GM19099 (cell line): ENCODE measurements around the gene SORCS2.

Source experiments
- POLR2A ChIP-seq: IDR thresholded peaks from 3 replicates; pipeline ENCODE4 v1.6.1; 2011; ENCODE audit warnings: low read depth; ENCODE audit not compliant: insufficient read length; ENCODE audit errors: extremely low read depth

SORCS2 gene

DNA sequence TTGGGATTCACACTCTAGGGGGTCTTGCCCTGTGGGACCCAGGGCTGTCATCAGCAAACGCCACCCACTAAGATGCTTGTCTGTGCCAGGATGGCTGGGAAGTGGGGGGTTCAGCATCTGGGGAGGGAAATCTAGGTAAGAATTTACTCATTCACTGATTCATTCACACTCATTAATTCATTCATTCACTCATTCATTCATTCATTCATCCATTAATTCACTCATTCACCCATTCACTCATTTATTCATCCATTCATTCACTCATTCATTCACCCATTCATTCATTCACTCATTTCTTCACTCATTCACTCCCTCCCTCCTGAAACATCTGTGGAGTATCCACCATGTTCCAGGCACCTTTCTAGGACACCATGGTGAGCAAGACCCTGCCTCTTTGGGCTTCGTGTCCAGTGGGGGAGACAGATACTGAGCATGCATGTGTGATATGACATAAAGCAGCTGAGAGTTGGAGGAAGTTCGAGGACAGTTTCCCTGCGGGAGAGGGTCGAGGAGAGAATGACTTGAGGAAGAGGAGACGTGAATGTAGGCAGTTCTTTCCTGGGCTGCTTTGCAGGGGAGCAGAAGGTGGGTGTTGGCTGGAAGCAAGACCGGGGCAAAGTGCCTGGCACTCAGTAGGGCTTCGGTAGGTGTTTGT lies 90.6 kb downstream of the SORCS2 start:
- no peak for TF ChIP-seq POLR2A

DNA sequence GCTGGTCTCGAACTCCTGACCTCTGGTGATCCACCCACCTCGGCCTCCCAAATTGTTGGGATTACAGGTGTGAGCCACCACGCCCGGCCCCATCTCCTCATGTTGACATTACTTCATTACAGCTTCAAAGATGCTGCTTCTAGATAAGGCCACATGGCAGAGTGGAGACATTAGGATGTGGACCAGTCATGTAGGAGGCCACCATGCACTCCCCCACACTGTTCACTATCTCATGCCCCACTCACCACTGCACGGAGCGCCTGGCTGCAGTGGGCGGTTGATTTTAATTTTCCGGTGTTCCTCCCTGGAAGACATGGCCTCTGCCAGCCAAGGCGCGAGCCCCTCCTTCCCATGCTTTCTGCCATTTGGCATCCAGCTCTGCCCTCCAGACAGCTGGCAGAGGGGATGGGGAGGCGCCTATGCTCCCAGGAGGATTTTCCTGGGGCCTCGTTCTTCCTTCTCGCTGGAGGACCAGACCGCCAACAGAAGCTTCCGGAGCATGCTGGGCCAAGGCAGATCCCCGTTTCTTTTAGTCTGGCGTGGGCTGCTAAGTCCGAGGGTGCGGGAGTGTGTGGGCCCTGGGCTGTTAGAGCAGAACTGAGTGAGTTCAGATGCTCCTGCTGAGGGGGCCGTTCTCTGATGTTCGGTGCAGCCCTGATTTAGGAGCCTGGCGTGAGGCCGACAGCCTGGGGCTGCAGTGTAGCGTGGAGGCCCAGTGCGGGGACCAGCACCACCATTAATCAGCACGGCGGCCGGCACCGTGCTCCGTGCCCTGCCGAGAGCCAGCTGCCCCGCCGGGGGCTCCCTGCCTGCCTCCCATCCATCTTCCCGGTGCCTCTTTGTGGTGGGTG lies 93.1 kb downstream of the SORCS2 start:
- no peak for TF ChIP-seq POLR2A

DNA sequence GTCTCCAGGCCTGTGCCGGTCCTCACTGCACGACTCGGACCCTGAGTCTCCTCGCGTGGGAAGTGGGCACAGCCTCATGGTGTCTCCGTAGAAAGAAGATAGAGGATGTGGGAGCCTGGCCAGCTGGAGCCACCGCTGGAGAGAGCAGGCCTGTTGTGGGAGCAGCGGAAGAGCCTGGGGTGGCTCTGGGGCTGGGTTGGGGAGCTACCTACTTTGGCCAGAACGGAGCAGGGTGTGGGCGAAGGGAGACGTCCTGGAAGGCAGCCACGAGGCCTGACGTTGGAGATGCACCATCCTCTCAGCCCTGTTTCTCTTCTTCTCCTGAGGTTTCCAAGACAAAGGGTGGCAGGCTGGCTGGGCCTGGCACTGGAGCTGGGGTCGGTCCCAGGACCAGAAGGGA lies 93.8 kb downstream of the SORCS2 start:
- no peak for TF ChIP-seq POLR2A

DNA sequence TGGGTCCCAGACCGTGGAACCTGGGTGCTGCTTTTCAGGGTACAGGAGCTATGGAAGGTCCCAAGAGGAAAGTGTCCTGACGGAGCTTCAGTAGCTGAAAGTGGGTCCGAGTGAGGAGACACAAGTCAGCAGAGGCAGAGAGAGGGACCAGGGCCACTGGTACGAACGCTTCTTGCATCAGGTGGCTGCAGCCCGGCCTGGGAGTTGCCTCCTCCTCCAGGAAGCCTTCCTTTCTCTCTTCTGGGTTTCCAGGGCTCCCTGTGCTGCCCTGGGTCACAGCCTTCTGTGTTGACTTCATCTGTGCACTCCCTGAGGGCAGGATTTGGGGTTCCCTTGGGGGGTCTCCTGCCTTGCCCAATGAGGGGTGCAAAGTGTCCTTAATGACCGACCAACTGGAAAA lies 94.5 kb downstream of the SORCS2 start:
- no peak for TF ChIP-seq POLR2A

DNA sequence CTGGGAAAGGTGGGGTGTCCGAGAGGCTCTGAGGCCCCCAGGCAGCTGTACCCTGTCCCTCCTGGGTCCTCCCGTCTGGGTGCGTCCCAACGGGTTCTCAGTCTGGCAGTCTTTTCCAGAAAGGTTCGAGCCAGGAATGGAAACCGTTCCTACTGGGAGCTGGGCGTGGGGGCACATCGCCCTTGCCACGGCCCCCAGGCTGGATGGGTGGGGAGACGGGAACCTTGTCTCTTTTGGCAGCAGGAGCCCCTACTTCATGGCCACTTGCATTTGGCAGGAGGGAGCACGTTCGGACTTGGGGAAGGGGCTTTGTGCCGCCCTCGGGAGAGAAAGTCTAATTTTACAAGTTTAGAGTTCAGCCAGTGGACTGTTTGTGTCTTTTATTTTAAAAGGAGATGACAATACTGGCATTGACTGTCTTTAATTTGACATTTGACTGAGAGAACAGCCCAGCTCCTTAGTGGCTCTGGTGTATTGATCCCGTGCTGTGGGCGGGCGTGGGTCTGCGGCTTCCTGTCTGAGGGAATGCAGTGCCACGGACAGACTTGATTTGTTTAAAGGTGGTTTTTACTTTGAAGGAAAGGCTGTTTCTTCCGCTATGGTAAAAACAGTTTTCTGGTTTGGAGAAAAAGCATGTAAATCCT lies 95.1 kb downstream of the SORCS2 start:
- TF ChIP-seq POLR2A = no peak

DNA sequence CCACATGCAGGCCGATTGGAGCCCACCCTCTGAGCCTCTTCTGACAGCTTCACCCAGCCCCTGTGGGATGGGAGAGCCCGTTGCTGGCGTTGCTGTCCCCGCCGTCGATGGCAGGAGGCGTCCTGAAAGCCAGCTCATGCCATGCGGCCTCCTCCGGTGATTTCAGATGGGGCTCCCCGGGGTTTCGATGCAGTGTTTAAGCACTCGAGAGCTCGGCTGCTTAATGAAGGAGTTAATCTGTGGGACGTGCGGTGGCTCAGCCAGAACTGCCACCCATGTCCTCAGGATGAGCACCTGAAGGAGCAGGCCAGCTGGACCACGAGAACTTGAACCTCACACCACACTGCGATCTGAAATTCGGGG lies 95.6 kb downstream of the SORCS2 start:
- TF ChIP-seq POLR2A = no peak

DNA sequence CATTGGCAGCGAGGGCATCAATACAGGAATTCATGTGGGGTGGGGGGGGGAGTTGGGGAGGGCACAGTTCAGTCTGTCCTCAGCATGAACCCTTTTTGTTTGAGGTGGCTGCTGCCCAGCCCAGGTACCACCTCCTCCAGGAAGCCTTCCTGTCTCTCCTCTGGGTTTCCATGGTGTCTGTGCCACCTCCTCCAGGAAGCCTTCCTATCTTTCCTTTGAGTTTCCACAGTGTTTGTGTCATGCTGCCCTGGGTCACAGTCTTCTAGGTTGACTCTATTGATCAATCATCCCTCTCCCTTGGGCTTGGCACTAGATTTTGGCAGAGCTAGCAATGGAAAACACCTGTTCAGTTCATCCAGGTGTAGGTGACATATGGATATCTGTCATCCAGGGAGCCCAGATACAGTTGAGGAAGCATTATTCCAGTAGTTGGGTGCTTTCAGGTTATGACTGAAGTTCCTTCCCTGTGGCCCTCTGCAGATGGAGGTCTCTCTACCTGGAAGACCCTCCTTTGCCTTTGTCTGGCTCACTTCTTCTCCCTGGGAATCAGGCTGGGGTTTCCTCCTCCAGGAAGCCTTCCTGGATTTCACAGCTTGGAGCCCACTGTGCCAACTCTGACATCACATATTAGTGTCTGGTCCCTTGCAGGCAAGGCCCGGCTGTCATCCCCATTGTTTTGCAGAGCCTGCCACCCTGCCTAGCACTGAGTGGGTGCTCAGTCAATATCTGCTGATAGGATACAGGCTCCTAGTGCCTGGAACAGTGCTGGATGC lies 96.6 kb downstream of the SORCS2 start:
- TF ChIP-seq POLR2A = no peak

DNA sequence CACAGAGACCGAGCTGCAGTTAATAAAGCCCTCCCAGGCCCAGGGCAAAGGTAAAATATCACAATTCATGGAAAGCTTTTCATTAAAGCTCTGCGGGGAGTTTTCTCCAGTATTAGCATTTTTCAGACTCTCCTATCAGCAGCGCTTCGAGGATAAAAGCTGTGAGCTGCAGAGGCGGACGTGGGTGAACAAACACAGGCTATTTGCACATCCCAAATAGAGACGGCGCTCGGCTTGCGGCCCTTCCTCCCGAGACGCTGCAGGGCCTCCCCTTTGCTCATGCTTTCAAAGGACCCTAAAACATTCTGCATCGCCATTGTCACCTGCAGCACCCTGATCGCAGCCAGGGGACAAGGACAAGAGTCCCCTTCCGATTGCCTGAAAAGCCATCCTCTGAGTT lies 97.3 kb downstream of the SORCS2 start:
- TF ChIP-seq POLR2A = no peak

DNA sequence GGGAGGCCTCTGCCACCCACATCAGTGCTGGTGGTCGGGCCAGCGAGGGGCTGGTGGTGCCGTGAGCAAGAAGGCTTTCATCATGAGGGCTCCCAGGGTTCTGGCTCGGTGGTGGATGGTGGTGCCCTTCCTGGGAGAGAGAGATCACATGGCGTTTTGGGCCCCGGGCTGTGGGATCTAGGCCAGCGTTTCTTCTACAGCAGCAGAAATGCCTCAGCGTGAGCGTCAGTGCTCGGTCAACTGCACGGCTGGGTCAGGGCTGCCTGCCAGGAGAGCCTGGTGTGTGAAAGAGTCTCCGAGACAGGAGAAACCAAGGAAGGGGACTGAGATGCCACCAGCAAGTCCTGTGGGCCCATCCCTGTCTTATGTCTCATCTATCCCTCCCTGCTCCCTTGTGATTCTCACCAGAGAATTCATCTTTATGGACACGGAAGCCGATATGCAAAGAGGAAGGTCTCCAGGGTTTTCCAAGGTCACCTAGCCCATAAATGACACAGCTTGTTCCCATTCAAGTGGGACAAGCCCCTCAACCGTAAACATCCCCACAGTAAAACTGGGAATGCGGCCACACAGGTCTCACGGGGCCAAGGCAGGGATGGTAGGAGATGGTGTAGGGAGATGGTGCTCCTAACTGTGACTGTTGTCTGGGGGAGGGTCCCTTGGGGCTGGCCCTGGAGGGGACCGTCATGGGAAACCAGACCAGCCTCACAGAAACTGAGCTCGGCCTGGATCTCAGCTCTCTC lies 99.2 kb downstream of the SORCS2 start:
- TF ChIP-seq POLR2A = no peak

DNA sequence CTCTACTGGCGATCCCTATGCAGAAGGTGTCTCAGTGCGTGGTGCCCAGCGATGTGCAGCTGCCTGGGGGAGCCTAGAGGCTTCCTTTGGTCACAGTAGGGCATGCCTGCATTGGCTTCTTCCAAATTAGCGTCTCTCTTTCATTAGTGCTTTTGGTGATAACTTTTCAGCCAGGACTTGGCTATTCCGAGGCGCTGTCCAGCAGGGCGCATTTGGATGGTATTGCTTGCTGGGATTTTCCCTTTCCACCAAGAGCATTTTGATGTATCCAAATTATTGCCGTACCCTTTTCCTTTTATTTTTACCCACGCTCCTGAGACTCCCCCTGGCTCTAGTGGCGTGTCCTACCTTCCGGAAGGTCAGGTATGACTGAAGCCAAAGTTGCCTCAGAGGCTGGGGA lies 101.4 kb downstream of the SORCS2 start:
- no peak for TF ChIP-seq POLR2A

DNA sequence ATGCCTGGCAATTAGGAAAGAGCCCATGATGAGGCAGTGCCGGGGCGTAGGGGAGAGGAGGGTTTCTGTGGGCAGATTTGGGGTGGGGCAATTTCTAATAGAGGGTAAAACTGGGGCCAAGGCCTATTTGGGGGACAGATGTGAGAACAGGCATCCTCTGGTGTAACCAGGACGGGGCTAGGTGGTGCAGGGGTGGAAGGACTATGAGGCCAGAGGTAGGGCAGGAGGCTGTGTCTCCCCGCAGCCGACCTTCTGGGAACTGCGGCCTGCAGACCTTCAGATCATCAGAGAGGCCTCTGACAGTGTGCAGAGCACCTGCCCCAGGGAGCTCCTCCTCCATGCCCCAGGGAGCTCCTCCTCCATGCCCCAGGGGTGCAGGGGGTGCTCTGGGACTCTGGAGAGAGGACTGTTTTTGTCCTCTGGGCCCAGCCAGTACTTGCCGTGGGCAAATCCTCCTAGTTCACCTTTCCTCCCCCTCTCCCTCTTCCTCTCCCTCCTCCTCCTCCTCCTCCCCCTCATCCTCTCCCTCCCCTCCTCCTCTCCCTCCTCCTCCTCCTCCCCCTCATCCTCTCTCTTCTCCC lies 101.9 kb downstream of the SORCS2 start:
- no peak for TF ChIP-seq POLR2A

DNA sequence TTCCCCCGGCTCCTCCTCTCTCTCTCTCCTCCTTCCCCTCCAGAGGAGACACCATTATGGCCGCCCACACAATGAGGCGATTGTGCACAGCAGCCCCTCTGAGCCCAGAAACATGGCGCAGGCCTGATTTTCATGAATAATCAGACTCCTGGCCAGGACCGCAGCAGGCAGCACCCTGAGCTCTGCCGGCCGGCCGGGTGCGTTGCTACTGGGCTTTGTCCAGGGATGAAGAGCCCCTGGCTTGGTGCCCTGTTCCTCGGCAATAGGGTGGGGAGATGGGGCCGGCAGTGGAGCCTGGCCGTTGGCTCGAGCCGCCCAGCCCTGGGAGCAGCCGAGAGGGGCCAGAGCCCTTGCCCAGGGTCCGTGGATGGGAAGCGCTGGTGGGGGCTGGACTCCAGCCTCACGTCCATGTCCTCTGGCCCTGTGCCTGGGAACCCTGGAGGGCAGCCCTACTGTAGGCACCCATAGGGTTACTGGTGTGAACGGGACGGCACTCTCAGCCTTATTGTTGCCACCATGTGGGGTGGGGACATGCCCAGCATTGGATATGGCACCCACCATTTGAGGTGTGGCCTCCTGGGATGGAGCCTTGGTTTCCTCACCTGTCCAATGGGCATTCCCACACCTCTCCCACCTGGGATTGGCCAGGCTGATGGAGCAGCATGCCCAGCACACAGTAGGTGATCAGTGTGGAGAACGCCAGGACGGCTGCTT lies 103.0 kb downstream of the SORCS2 start:
- TF ChIP-seq POLR2A = no peak

DNA sequence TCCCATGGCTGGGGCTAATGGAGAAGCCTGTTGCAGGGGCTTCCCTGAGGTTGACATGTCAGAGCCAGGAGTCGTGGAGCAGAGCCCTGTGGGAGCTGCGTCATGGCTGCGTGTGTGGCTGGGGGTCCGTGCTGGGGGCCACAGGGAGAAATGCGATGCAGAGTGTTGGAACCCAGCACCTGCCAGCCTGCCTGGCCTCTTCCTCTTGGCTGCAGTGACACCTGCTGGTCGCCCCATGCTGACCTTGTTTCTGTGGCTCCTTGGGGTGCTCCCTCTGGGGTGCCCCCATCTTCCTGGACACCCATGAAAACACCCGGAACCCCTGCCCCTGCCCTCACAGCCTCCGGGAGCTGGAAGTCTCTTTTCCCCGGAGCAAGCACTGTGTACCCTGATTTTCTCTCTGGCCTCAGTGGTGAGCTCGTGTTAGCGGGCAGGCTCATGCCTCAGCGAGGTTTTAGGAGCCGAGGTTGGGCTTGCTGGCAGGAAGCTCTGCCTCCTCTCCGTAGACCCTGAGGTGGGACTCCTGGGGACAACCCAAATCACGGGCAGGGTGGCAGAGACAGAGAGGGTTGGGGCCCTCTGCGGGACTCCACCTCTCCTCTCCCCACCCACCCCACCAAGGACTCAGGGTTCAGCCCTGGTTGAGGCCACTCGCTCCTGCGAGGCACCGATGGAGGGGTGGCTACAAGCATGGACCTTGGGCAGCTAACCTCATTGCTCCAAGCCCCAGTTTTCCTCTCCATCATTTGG lies 103.7 kb downstream of the SORCS2 start:
- TF ChIP-seq POLR2A = no peak
